GM08714 (cell line): ENCODE measurements around the gene MACROD1.

Experiments used
- H3K4me3 ChIP-seq: fragments of 200-500 bp; sonication (Bioruptor generic); 2 replicates; pipeline ENCODE4 v1.5.1; 2014; ENCODE audit warnings: mild to moderate bottlenecking, low read length, inconsistent platforms
- ZNF274 ChIP-seq: IDR thresholded peaks from 2 replicates; pipeline ENCODE4 v1.6.1; 2012; ENCODE audit warnings: mild to moderate bottlenecking, low read depth, low read length

MACROD1 gene

DNA sequence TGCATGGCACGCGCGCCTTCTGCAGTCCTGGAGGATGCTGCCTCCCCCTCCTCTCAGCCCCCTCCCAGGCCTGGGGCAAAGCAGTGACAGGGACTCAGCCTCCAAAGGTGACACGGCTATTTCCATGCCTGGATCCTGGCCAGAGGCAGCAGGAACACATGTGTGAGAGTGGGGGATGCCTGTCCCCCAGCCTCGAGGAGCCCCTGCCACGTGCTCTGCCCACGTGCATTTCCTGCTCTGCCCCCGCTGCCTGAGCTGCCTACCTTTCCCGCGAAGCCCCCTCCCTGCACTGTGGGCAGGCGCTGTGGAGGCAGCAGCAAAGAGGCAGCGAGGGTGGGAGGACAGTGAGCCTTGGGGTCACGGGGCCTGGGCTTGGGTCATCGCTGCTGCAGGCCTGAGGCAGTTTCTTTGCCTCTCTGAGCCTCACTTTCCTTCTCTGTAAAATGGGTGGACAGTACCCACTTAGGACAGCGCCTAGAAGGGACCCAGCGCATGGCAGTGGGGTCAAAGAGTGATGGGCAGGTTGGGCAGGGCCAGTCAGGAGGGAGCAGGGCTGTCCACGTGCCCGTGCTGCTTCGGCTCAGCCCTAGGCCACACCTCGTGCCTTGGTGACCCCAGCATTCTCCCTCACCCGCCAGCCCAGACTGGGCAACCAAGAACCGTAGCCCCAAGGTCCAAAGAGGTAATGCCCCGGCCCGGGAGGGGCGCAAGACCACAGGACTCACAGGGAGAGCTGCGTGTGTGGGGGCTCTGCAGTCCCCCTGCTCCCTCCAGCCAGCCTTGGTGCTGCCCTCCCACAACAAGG is 81.6 kb downstream of the MACROD1 start:
- TF ChIP-seq ZNF274 = no peak
- H3K4me3 ChIP-seq = no peak overlapping the region

DNA sequence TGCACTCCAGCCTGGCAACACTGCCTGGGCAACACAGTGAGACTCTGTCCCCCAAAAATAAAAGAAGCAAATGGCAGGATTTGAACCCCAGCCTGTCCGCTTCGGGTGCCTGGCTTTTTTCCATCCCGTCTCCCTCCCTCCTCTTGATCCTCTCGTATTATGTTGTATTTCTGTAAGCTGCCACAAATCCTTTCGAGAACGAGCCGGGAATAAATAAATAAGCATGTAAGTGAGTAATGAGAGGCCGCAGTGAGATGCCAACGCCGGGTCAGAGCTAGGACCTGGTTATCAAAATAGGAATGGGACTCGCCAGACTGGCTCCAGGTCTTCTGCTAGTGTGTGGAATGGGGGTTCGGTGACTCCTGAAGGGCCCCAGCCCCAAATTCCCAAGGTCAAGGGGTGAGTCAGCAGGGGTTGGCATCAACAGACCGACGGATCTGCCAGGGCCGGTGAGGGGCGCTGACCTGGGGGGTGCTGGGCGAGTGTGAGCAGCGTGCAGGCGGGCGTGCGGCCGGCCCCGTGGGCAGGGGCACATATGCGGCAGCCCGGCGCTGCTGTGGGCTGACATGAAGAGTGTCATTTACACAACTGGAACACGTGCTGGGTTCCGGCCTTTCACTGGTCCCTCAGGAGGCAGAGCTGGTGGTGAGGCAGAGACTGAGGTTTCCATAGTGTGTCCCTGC is 82.4 kb downstream of the MACROD1 start:
- no peak overlapping the region for H3K4me3 ChIP-seq
- no peak for TF ChIP-seq ZNF274

DNA sequence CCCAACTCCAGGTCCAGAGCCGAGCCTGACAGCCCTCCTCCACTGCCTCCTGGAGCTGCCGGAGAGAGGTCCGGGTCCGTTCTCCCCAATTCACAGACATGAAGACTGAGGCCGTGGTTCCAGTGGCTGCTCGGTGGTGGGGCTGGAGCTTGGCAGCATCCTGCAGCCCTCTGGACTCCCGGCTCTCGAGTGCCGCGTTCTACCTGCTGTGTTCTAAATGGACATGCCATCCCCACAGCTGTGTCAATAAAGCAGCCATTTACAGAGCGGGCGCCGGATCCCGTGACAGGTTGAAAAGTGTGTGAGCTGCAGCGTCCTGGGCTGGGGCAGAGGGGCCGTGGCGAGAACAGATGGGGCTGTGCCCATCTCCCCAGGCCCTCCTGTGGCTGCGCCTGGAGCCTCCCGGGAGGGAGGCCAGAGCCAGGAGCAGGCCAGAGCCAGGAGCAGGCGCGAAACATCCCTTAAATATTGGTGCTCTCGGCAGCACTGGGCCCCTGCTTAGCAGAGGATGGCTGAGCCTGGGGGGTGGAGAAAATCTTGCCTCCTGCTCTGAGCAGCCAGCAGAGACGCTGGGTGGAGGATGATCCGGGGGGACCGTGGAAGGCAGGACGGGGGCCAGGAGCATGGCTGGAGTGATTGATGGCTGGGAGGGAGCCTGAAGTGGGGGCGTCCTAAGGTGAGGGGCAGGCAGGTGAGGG is 84.0 kb downstream of the MACROD1 start:
- TF ChIP-seq ZNF274 = no peak
- H3K4me3 ChIP-seq = no peak overlapping the region

DNA sequence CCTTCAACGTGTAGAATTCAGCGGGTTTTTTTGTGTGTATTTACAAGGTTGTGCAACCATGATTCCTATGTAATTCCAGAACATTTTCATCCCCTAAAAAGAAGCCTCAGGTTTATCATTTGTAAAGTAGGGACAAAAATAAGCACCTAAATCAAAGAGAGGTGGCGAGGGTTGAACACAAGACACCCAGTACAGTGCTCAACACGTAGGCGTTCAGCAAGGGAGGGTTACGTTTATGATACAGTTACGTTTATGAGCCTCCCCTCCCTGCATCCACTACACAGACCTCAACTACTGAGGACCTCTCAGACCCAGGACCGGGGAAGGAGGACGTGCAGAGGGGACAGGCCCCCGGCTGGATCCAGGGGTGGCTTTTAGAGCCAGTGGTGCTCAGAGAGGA is 85.5 kb downstream of the MACROD1 start:
- no peak overlapping the region for H3K4me3 ChIP-seq
- no peak for TF ChIP-seq ZNF274

DNA sequence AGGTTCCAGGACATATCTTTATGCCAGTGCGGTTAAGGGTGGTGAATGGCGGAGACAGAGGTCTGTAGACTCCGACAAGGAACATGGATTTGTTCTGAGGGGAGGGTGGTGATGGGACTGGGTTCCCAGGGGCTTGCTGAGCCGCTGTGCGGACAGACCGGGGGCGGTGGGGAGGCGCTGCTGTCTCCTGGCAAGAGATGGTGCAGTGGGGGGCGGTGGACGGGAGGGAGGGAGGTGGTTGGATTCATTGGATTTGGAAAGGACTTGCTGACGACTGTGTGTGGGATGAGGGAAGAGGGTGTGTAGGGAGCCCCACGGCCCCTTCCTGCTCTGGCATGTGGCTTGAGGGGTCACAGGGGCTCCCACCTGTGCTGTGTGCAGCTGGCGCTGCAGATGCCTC is 87.0 kb downstream of the MACROD1 start:
- no peak for TF ChIP-seq ZNF274
- no peak overlapping the region for H3K4me3 ChIP-seq

DNA sequence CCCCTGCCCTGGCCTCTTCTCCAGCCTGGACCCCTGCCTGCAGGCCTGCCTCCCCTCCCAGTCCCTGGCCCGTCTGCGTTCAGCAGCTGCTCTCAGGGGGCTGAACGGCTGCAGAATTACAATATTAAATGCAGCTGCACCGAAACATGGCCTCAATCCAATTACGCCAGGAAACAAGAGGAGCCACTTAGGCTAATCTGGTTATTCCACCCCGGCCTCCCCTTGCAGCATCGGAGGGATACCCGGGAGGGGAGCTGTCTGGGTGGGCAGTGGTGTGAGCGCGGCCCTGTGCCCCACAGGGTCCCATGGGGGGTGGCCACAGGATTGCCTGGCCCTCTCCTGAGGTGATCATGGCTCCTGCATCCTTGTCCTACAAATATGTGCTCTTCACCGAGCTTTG is 87.6 kb downstream of the MACROD1 start:
- H3K4me3 ChIP-seq = no peak overlapping the region
- no peak for TF ChIP-seq ZNF274

DNA sequence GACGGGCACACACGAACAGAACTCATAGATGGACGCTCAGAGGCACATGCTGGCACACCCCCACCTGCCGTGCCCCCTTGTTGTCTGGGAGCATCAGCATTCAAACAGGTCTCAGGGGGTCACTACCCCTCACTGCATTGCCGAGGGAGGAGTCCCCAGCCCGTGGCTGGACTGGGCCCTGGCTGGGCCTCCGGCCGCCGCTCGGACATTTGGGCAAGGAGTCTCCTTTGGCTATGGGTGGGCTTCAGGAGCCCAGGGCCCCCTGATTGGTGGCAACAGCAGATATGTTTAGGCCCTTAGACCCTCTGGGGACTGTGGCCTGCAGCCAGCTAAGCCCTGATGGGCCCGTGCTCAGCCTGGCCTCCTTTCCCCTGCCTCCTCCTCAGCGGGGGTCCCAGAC is 88.3 kb downstream of the MACROD1 start:
- TF ChIP-seq ZNF274 = no peak
- H3K4me3 ChIP-seq = no peak overlapping the region

DNA sequence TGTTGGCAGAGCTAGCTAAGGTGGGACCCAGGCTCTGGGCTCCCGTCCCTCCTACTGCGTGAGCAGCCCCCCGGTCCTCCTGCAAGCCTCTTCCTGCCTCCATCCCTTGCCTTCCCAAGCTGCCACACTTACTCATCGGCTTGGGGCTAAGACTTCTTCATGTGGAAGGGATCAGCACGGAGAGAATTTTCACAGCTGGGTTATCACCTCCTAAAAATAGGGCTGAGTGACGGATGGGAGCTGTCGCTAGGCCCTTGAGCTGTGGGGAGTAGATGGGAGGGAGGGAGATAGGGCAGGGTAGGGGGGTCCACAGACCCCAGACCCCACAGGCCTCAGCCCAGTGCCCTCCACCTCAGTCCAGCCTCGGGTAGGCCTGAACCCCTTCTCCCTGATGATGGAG is 89.2 kb downstream of the MACROD1 start:
- H3K4me3 ChIP-seq = no peak overlapping the region
- TF ChIP-seq ZNF274 = no peak

DNA sequence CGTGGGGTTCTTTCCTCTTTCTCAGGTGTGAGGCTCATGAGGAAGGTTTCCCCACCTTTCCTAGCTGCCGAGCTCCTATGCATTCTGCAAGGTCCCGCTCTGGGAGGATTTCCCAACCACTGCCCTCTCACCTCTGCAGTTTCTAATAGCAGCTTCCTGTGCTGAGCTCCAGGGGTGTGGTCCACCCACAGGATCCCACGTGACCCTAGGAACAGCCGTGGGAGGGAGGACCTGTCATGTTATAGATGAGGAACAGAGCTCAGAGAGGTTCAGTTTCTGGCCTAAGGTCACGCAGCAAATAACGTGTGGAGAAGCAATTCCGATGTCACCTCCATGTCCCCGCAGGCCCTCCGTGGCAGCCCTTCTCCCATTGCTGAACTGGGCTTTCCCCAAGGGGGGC is 91.7 kb downstream of the MACROD1 start:
- H3K4me3 ChIP-seq = no peak overlapping the region
- no peak for TF ChIP-seq ZNF274

DNA sequence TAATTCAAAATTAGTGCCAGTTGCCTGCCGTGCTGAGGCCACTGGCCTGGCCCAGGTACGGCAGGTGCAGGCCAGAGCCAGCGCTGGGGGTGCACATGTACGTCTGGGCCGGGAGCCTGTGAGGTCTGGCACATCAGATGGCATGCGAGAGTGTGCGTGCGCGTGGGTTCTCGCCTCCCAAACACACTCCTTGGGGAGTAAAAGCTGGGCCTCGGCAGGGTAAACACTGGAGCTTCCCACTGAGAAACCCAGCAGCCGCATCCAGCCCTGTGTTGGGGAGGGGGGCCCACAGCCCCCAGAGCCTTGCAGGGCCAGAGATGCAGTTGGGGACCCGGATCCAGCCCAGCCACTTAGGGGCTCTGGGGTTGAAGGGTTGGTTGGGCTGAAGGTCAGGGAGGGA is 92.4 kb downstream of the MACROD1 start:
- H3K4me3 ChIP-seq = no peak overlapping the region
- TF ChIP-seq ZNF274 = no peak

DNA sequence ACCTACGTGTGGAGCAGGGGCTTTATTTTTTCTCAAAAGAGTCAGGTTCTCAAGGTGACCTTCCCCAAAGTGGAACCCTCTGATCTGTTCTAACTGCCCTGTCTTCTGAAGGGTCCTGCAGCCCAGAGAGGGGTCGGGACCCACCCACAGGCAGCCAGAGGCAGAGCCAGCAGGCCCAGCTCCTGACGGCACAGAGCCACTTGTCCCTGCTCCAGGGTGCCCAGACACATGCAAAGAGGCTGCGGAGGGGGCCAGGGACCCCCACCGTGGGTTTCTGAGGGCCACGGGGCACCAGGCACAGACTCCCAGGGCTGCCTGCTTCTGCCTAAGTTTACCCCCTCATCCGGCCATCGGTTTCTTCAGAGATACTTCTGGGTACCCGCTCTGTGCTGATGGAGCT is 93.0 kb downstream of the MACROD1 start:
- no peak overlapping the region for H3K4me3 ChIP-seq
- no peak for TF ChIP-seq ZNF274

DNA sequence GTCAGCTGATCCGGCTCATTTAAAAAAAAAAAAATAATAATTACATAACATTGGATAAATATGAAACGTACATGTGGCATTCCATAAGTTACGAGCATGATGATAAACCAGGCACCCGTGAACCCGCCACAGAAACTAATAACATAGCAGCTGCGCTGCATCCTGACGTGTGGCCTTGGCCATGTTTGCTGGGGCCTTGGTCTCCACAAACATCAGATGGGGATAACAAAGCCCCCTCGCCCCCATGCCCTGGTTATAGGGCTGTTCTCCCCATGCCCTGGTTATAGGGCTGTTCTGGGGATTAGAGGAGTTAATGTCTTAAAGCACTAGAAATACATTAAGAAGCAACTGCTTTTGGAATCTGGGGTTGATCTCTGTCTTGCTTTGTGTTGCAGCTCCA is 93.5 kb downstream of the MACROD1 start:
- H3K4me3 ChIP-seq = no peak overlapping the region
- no peak for TF ChIP-seq ZNF274

DNA sequence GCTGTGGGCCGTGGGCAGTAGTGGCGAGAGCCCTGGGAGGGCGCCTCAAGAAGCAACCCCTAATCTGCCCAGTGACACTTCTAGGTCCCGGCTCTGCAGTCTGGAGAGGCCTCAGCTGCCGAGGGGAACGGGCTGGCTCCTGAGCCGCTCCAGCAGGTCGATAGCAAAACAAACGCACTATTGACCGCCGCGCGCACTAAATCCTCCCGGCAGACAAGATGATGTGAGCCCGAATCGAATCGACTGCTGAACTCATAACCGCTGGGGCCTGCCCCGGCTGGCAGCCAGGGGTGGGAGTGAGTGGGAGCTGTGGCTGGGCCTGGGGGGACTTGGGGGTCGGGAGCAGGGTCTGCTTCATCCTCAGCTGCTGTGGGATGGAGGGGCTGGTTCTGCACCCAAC is 94.1 kb downstream of the MACROD1 start:
- no peak overlapping the region for H3K4me3 ChIP-seq
- no peak for TF ChIP-seq ZNF274

DNA sequence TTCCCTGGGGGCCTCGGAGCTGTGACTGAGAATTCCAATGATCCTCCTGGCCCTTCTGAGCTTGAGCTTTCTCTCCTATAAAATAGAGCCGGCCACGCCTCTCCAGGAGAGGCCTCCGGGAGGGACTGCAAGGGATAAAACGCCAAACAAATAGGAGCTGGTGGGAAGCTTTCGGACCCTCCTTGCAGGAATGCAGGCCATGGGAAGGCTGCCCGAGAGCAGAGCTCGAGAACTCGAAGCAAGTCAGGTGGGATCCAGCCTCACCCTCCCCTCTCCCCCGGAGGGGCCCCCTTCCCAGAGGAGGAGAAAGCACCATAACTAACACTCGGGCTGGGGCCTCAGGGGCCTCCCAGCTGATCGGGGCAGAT is 95.6 kb downstream of the MACROD1 start:
- no peak overlapping the region for H3K4me3 ChIP-seq
- no peak for TF ChIP-seq ZNF274
